Tibial artery (tissue), 4 donors: ENCODE results near the gene CHIC2.
A peak's percentile ranks its signal among the peaks of the same experiment; 100 is the strongest.

Source experiments
- DNase-seq, 2 donors: peaks; one replicate each; pipeline ENCODE4 v3.0.0-alpha.2; 2019
- H3K27ac ChIP-seq, 2 donors: fragments of 200-600 bp; sonication (generic) in 1 of 2; 1 replicate in 1 of 2; 2 replicates in 1 of 2; pipeline ENCODE4 v1.5.1; 2018 to 2019; ENCODE audit warnings: mild to moderate bottlenecking in 1 of 2
- H3K27me3 ChIP-seq, 2 donors: fragments of 200-600 bp; sonication (generic) in 1 of 2; one replicate each; pipeline versions ENCODE4 v1.5.1 to v1.6.0; 2016 to 2019
- H3K36me3 ChIP-seq, 3 donors: fragments of 200-600 bp; sonication (generic) in 2 of 3; one replicate each; pipeline ENCODE4 v1.5.1; 2016 to 2019; ENCODE audit warnings: mild to moderate bottlenecking in 2 of 3
- H3K4me1 ChIP-seq, 4 donors: fragments of 200-600 bp; sonication (generic) in 2 of 4; 1 replicate in 3 of 4; 2 replicates in 1 of 4; pipeline ENCODE4 v1.5.1; 2016 to 2019
- H3K4me3 ChIP-seq, 2 donors: fragments of 200-600 bp; sonication (generic) in 1 of 2; 1 replicate in 1 of 2; 2 replicates in 1 of 2; pipeline ENCODE4 v1.5.1; 2018 to 2019; ENCODE audit warnings: mild to moderate bottlenecking in 2 of 2
- H3K9me3 ChIP-seq, 3 donors: fragments of 200-600 bp; sonication (generic) in 1 of 3; one replicate each; pipeline ENCODE4 v1.5.1; 2016 to 2019
- intact Hi-C: fragments of 100-400 bp; cut with DNase I; formaldehyde crosslinking; loops from one replicate; pipeline ENCODE4 v1.15.0; 2023; ENCODE audit warnings: low total_unique reads
- TF ChIP-seq, protein P1 (sequence below), 2 experiments: fragments of 200-600 bp in 1 of 2; fragments of 450-650 bp in 1 of 2; IDR thresholded peaks; one replicate each; pipeline ENCODE4 v1.5.1; 2017 to 2019; ENCODE audit warnings: antibody characterized with exemption in 2 of 2, mild to moderate bottlenecking in 1 of 2, moderate library complexity in 1 of 2

Gene CHIC2

DNA sequence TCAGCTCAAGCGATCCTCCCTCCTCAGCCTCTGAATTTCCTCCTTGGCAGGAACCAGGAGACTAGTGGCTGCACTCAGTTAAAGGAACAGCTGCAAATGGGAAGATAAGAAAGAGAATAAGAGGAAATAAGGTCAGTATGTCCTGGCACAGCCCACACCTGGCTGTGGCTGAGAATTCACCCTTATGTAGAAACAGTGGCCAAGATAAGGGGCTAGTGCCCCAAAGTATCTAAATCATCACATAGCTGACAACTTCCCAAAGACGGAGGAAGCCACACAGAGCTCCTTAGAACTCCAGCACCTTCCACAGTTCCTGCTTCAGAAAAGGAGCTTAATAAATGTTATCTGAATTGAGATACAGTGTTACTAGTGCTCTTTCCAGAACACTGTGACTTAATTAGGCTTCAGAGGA lies 2.3 kb upstream of the CHIC2 start:
- Histone ChIP-seq H3K27me3 (no peaks in the 10 kb centered on the region), H3K27ac (peak overlapping the region; percentile 93 to 98), H3K4me1 (peaks cover 0 to 39% (median 25%) of the 10 kb centered on the region in 4 donors), H3K4me3 (no peak overlapping the region), H3K9me3 (no peaks in the 10 kb centered on the region), H3K36me3 (no peaks in the 10 kb centered on the region)
- intact Hi-C loops, result no loop called here
- no peak for DNase-seq
- TF ChIP-seq, protein P1, sequence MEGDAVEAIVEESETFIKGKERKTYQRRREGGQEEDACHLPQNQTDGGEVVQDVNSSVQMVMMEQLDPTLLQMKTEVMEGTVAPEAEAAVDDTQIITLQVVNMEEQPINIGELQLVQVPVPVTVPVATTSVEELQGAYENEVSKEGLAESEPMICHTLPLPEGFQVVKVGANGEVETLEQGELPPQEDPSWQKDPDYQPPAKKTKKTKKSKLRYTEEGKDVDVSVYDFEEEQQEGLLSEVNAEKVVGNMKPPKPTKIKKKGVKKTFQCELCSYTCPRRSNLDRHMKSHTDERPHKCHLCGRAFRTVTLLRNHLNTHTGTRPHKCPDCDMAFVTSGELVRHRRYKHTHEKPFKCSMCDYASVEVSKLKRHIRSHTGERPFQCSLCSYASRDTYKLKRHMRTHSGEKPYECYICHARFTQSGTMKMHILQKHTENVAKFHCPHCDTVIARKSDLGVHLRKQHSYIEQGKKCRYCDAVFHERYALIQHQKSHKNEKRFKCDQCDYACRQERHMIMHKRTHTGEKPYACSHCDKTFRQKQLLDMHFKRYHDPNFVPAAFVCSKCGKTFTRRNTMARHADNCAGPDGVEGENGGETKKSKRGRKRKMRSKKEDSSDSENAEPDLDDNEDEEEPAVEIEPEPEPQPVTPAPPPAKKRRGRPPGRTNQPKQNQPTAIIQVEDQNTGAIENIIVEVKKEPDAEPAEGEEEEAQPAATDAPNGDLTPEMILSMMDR (IDR thresholded peaks at IDR 0.05), result no peak

DNA sequence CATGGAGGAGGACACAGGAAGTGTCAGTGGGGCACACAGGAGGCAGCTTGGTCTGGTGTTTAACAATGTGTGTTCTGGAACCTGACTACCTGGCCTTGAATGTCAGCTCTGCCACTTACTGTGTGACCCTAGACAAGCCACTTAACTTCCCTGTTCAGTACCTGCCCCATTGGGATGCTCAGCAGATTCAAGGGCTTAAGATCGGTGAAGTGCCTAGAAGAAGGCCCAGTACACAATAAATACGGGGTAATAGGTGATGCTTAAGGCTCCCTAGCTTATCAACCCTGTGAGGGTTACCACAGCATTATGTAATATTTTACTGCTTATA lies 1.6 kb upstream of the CHIC2 start:
- Histone ChIP-seq H3K27me3 (no peaks in the 10 kb centered on the region), H3K36me3 (no peaks in the 10 kb centered on the region), H3K27ac (peak overlapping the region; percentile 93 to 98), H3K4me3 (no peak overlapping the region), H3K9me3 (no peaks in the 10 kb centered on the region), H3K4me1 (peaks cover 0 to 46% (median 28%) of the 10 kb centered on the region in 4 donors)
- no peak for DNase-seq
- TF ChIP-seq, protein P1 (IDR thresholded peaks at IDR 0.05), result no peak
- intact Hi-C loops, result no loop called here

DNA sequence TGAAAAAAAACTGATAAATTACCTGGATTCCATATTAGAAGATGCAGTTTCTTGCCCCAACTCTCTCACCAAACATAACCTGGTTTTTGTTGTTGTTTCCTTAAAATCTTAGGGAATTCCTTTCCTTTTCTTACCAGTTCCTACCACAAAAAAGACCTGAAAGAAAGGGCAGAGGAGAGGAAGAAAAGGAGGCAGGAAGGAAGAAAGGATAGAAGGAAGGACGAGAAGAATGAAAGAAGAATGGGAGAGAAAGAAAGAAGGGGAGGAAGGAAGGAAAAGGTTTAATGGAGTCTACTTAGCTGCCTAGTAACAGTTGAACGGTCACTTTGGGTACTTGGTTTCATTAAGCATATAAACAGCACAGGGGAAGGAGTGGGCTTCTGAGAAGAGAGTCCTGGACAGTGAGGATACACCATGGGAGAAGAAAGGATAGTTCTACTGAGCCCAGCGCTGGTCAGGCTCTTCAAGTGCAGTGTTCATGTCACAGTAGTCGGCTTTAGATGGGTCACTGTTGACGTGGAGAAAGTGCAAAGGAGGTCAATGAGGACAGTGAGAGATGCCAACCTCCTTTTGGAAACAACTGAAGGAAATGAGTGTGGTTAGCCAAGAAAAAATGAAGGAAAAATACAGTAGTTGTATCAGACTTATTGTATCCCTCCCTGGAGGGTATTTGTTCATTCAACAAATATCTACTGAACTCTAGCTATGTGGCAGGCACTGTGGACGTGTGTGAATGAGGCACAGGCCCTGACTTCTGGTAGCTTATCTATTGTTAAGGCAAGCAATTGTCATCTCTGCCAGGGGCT lies 1.1 kb upstream of the CHIC2 start:
- Histone ChIP-seq H3K9me3 (no peaks in the 10 kb centered on the region), H3K27ac (peak overlapping the region; percentile 93 to 98), H3K27me3 (no peaks in the 10 kb centered on the region), H3K36me3 (no peaks in the 10 kb centered on the region), H3K4me3 (peak overlapping the region; percentile 90 to 93), H3K4me1 (peaks cover 0 to 51% (median 29%) of the 10 kb centered on the region in 4 donors)
- intact Hi-C loops, result no loop called here
- TF ChIP-seq, protein P1 (IDR thresholded peaks at IDR 0.05), result no peak
- DNase-seq, result no peak

DNA sequence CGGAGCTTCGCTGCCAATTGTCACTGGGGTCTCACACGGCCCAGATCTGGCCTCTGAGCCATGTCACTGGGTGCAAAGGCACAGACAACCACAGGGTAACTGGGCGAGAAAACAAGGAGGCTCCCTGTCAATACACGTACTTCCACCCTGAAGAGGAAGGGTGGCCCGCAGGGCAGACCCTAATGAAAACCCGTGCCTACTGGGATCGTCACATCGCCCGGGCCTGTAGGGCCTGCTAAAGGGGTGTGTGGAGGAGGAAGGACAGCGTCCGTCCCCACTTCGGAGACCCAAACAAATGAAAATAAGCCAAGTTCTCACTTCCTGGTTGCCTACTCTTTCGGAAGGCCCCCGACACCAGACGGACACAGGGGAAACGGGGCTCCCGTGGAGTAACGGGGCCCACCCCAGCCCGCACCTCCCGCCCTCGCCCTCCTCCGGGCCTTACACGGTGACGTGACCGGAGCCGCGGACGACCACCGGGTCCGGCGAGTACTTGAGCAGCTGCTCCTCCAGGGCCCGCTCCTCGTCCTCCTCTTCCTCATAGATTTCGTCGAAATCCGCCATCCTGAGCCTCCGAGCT lies 578 bp downstream of the CHIC2 start:
- Histone ChIP-seq H3K4me3 (peak overlapping the region; percentile 90 to 93), H3K4me1 (peaks cover 0 to 68% (median 29%) of the 10 kb centered on the region in 4 donors), H3K27ac (peak overlapping the region; percentile 93 to 98), H3K9me3 (no peaks in the 10 kb centered on the region), H3K27me3 (no peaks in the 10 kb centered on the region), H3K36me3 (no peaks in the 10 kb centered on the region)
- DNase-seq, result peak; percentile 41 to 73
- TF ChIP-seq, protein P1 (IDR thresholded peaks at IDR 0.05), result no peak
- intact Hi-C loops, result no loop called here

DNA sequence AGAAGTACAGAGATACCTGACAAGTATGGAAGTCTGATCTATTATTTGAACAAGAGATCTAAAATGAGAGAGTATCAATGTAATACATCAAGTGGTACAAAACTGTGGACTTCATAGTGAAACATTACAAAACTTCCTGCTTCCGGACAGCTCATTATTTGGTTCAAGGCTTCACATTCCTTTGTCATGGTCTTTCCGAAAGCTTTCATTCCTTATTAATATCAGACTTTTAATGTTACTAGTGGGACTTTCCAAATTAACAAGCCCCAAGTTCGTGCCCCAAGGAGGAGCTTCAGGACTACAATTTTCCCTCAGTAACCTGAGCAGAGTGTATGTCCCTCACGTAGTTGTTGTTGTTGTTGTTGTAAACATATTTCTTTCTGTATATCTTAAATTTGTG lies 1.2 kb downstream of the CHIC2 start:
- no peak for DNase-seq
- peak overlapping the region; percentile 93 to 98 for H3K27ac ChIP-seq
- intact Hi-C loops, result no loop called here
- peak overlapping the region; percentile 90 to 93 for H3K4me3 ChIP-seq
- TF ChIP-seq, protein P1 (IDR thresholded peaks at IDR 0.05), result no peak
- H3K36me3 ChIP-seq, result no peaks in the 10 kb centered on the region
- peaks cover 0 to 74% (median 29%) of the 10 kb centered on the region in 4 donors for H3K4me1 ChIP-seq
- no peaks in the 10 kb centered on the region for H3K9me3 ChIP-seq
- H3K27me3 ChIP-seq, result no peaks in the 10 kb centered on the region
